Loucy (cell line): ENCODE measurements around the gene TPMT.

ENCODE experiments used
- H2AFZ ChIP-seq: fragments of 200-600 bp; sonication (generic); 2 replicates; pipeline ENCODE4 v1.6.0; 2016; ENCODE audit warnings: antibody characterized with exemption, mild to moderate bottlenecking, low read length, moderate library complexity
- H3F3A ChIP-seq: fragments of 200-600 bp; 2 replicates; pipeline ENCODE4 v1.6.0; 2016; ENCODE audit warnings: antibody characterized with exemption, low read depth, mild to moderate bottlenecking
- H3K27me3 ChIP-seq: fragments of 200-600 bp; sonication (generic); 2 replicates; pipeline ENCODE4 v1.6.1; 2014; ENCODE audit warnings: low read length, mild to moderate bottlenecking; ENCODE audit not compliant: insufficient read depth, poor library complexity, severe bottlenecking
- H3K36me3 ChIP-seq: fragments of 200-600 bp; sonication (generic); 2 replicates; pipeline ENCODE4 v1.6.1; 2016; ENCODE audit warnings: low read length; ENCODE audit not compliant: insufficient read depth
- H3K4me1 ChIP-seq: fragments of 200-600 bp; sonication (generic); 2 replicates; pipeline ENCODE4 v1.5.1; 2014; ENCODE audit warnings: low read length, mild to moderate bottlenecking; ENCODE audit not compliant: insufficient read depth, poor library complexity, severe bottlenecking
- H3K4me2 ChIP-seq: fragments of 200-600 bp; sonication (generic); 2 replicates; pipeline ENCODE4 v1.6.0; 2014; ENCODE audit warnings: antibody characterized with exemption, low read length, low read depth, mild to moderate bottlenecking; ENCODE audit not compliant: poor library complexity, severe bottlenecking
- H3K4me3 ChIP-seq: fragments of 200-600 bp; sonication (generic); 2 replicates; pipeline ENCODE4 v1.5.1; 2014; ENCODE audit warnings: low read length, mild to moderate bottlenecking, mixed read lengths; ENCODE audit not compliant: poor library complexity, severe bottlenecking
- H3K79me2 ChIP-seq: fragments of 200-600 bp; sonication (generic); 2 replicates; pipeline ENCODE4 v1.6.1; 2014; ENCODE audit warnings: low read length; ENCODE audit not compliant: insufficient read depth
- H3K9ac ChIP-seq: fragments of 200-600 bp; sonication (generic); 2 replicates; pipeline ENCODE4 v1.6.0; 2014; ENCODE audit warnings: mild to moderate bottlenecking, low read depth, low read length, moderate library complexity; ENCODE audit not compliant: poor library complexity, severe bottlenecking
- H3K9me2 ChIP-seq: fragments of 200-600 bp; sonication (generic); replicated peaks from 2 replicates; pipeline ENCODE4 v1.6.1; 2016; ENCODE audit warnings: low read depth, low read length, mixed read lengths
- H3K9me3 ChIP-seq: fragments of 200-600 bp; sonication (generic); 2 replicates; pipeline ENCODE4 v1.6.1; 2014; ENCODE audit warnings: mild to moderate bottlenecking, antibody characterized with exemption, low read length, low read depth; ENCODE audit not compliant: insufficient read depth
- H4K20me1 ChIP-seq: fragments of 200-600 bp; sonication (generic); 2 replicates; pipeline ENCODE4 v1.6.0; 2014; ENCODE audit warnings: antibody characterized with exemption, low read length, mild to moderate bottlenecking; ENCODE audit not compliant: insufficient read depth, poor library complexity, severe bottlenecking
- EZH2phosphoT487 ChIP-seq: fragments of 200-600 bp; IDR thresholded peaks from 2 replicates; pipeline ENCODE4 v1.6.1; 2018; ENCODE audit warnings: antibody characterized with exemption, mild to moderate bottlenecking, moderate library complexity, borderline replicate concordance
- TF ChIP-seq, protein P1 (sequence below): fragments of 200-600 bp; sonication (generic); conservative IDR thresholded peaks from 2 replicates; pipeline ENCODE4 v1.5.1; 2014; ENCODE audit warnings: mild to moderate bottlenecking, antibody characterized with exemption, low read length

The TPMT gene

DNA sequence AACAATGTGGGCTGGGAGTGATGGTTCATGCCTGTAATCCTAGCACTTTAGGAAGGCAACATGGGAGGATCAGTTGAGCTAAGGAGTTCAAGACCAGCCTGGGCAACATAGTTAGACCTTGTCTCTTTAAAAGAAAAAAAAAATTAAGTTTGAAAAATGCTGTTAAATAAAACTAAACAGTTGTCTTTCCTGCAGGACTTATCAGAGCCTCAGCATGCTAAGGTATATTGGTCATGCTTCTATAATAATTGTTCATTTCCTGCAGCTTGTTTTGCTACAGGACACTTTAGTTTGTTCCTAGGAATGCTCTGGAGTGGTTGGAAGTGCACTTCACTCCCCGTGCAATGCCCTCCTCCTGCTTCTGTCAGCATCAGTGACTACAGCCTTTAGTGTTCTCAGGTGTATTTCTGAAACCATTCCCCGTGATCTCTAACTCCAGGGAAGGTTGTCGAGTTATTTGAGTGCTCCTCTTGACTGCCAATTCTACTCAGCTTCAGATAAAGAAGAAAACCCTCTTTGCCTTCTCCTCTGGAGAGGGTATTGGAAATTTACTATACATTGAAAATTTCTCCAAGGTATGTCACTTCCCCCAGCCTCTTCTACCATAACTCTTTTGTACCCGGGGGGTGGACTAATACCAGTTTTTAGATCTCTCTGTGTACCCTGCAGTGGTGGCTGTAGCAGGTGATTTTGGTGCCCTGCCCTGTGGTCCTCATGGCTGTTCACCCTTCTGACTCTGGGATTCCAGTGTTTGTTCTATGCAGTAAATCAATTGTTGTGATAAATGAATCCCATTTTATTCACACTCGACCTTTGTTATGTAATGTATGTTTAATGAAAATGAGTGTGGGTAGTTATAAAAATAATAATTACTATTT, 66.2 kb downstream of the TPMT start:
- no peaks in the 10 kb centered on the region for H4K20me1 ChIP-seq
- H3K4me1 ChIP-seq, result no peaks in the 10 kb centered on the region
- no peaks in the 10 kb centered on the region for H3K9me2 ChIP-seq
- no peaks in the 10 kb centered on the region for H3K79me2 ChIP-seq
- H3K27me3 ChIP-seq, result no peaks in the 10 kb centered on the region
- no peak overlapping the region for H3K4me2 ChIP-seq
- no peak overlapping the region for H2AFZ ChIP-seq
- H3F3A ChIP-seq, result no peaks in the 10 kb centered on the region
- peaks cover 6% of the 10 kb centered on the region; the same call in 1 of the 2 replicates for H3K9me3 ChIP-seq
- no peak overlapping the region for H3K9ac ChIP-seq
- TF ChIP-seq, protein P1, sequence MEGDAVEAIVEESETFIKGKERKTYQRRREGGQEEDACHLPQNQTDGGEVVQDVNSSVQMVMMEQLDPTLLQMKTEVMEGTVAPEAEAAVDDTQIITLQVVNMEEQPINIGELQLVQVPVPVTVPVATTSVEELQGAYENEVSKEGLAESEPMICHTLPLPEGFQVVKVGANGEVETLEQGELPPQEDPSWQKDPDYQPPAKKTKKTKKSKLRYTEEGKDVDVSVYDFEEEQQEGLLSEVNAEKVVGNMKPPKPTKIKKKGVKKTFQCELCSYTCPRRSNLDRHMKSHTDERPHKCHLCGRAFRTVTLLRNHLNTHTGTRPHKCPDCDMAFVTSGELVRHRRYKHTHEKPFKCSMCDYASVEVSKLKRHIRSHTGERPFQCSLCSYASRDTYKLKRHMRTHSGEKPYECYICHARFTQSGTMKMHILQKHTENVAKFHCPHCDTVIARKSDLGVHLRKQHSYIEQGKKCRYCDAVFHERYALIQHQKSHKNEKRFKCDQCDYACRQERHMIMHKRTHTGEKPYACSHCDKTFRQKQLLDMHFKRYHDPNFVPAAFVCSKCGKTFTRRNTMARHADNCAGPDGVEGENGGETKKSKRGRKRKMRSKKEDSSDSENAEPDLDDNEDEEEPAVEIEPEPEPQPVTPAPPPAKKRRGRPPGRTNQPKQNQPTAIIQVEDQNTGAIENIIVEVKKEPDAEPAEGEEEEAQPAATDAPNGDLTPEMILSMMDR, result no peak
- no peak for TF ChIP-seq EZH2phosphoT487
- H3K4me3 ChIP-seq, result no peak overlapping the region
- no peaks in the 10 kb centered on the region for H3K36me3 ChIP-seq

DNA sequence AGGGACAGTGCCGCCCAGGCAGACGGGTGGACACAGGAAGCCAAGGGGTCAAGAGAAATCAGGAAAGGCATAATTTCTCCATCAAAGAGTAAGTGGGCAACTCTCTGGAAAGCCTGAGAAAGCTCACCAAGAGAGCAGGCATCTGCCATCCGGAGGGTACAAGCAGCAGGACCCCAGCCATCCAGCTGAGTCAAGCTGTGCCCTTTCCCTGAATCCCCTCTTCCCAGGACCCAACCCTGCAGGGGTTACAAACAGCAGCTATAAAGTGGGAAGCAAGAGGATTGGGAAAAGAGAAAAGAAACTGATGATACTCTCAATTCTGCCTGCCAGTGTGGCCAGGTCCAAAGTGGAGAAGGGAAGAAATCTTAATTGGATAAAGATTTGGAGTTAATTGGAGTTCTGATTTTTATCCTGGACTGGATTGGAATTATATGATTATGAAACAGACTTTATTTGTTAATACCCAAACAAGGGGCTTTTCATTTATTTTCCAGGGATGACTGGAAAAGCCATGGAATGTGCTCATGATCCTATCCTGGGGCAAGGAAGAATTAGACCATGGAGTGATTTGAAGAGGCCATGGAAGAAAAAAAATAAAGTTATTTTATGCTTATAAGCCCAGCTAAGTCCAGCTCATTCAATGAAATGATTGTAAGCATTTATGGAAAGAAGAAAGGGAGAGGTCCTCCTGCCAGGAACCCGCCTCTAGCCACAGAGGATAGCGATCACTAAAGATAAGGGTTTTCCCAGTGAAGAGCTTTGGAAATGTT, 67.3 kb downstream of the TPMT start:
- H3K4me1 ChIP-seq, result no peaks in the 10 kb centered on the region
- TF ChIP-seq, protein P1, result no peak
- no peak for TF ChIP-seq EZH2phosphoT487
- no peaks in the 10 kb centered on the region for H4K20me1 ChIP-seq
- H3K9me3 ChIP-seq, result peaks cover 6% of the 10 kb centered on the region; the same call in 1 of the 2 replicates
- no peak overlapping the region for H3K4me2 ChIP-seq
- no peak overlapping the region for H2AFZ ChIP-seq
- H3K27me3 ChIP-seq, result no peaks in the 10 kb centered on the region
- no peaks in the 10 kb centered on the region for H3K9me2 ChIP-seq
- no peaks in the 10 kb centered on the region for H3F3A ChIP-seq
- H3K36me3 ChIP-seq, result no peaks in the 10 kb centered on the region
- no peak overlapping the region for H3K4me3 ChIP-seq
- H3K79me2 ChIP-seq, result no peaks in the 10 kb centered on the region
- H3K9ac ChIP-seq, result no peak overlapping the region

DNA sequence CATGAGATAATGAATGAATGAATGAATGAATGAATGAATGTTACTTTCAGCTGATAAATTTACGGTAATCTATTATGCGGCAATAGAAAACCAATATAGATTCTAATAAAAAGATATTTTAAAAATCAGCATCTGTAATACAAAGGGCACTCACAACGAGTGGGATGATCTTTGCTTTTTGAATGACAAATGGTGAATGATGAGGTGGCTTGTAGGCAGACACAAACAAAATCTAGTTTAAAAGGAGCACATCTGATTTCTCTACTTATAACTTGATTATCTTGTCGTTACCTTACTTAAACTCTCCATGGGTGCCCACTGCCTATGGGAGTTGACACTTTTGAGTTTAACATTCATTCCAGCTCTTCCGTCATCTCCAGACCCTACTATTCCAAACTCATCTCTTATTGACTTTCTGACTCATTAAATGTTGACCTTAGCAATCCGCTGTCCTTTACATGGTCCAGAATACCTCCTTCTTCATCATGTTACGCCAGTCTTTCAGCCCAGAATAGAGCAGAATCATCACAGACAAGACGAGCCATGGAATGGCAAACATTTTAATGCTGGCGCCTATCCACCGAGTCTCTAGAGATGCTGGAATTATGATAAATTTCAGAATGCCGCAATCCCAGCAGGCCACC, 73.7 kb downstream of the TPMT start:
- TF ChIP-seq, protein P1, result no peak
- TF ChIP-seq EZH2phosphoT487, result no peak
- Histone ChIP-seq H3K79me2 (no peaks in the 10 kb centered on the region), H2AFZ (no peak overlapping the region), H3K27me3 (no peaks in the 10 kb centered on the region), H3K36me3 (no peaks in the 10 kb centered on the region), H3K9ac (no peak overlapping the region), H3K4me3 (no peak overlapping the region), H3K4me1 (no peaks in the 10 kb centered on the region), H3K9me2 (no peaks in the 10 kb centered on the region), H3K4me2 (no peak overlapping the region), H4K20me1 (no peaks in the 10 kb centered on the region), H3K9me3 (no peaks in the 10 kb centered on the region), H3F3A (no peaks in the 10 kb centered on the region)
